HG03159 (cell line): ENCODE data around the gene TEX2.

ENCODE experiments used
- ATAC-seq: cut with Tn5 transposase; IDR thresholded peaks from one replicate; pipeline ENCODE4 v1.9.1; 2021; ENCODE audit warnings: mild to moderate bottlenecking, moderate library complexity; ENCODE audit not compliant: unreplicated experiment

TEX2 gene

GRCh38 chr17:64263000-64263766 is at the start of gene TEX2:
TSS of gene TEX2 (minus strand) at chr17:64263260. CDS start at chr17:64214217, 49,043 bp downstream.
- peak; percentile 76 for ATAC-seq

- ATAC-seq = no peak
Observed at GRCh38 chr17:64309710-64310109, 46.6 kb upstream of the TEX2 start.

GRCh38 chr17:64309021-64309420 is 46.0 kb upstream of the TEX2 start:
- no peak for ATAC-seq

- ATAC-seq = no peak
Observed at GRCh38 chr17:64306850-64307463, 43.9 kb upstream of the TEX2 start.

GRCh38 chr17:64304551-64304950 is 41.5 kb upstream of the TEX2 start:
- no peak for ATAC-seq

GRCh38 chr17:64300699-64300965 is 37.6 kb upstream of the TEX2 start:
- ATAC-seq = no peak

- ATAC-seq = no peak
Observed at GRCh38 chr17:64297467-64298088, 34.5 kb upstream of the TEX2 start.

GRCh38 chr17:64296246-64296645 is 33.2 kb upstream of the TEX2 start:
- no peak for ATAC-seq

- no peak for ATAC-seq
Observed at GRCh38 chr17:64295146-64295545, 32.1 kb upstream of the TEX2 start.

GRCh38 chr17:64291268-64291851 is 28.3 kb upstream of the TEX2 start:
- no peak for ATAC-seq

GRCh38 chr17:64289741-64290141 is 26.7 kb upstream of the TEX2 start:
- ATAC-seq = no peak

- ATAC-seq = no peak
Observed at GRCh38 chr17:64282753-64283080, 19.7 kb upstream of the TEX2 start.

- ATAC-seq = no peak
Observed at GRCh38 chr17:64281962-64282752, 19.1 kb upstream of the TEX2 start.

GRCh38 chr17:64278614-64279013 is 15.6 kb upstream of the TEX2 start:
- ATAC-seq = no peak

- no peak for ATAC-seq
Observed at GRCh38 chr17:64277831-64278562, 14.9 kb upstream of the TEX2 start.

- ATAC-seq = no peak
Observed at GRCh38 chr17:64276961-64277505, 14.0 kb upstream of the TEX2 start.

GRCh38 chr17:64275016-64275415 is 12.0 kb upstream of the TEX2 start:
- no peak for ATAC-seq

- no peak for ATAC-seq
Observed at GRCh38 chr17:64273006-64273405, 9.9 kb upstream of the TEX2 start.

GRCh38 chr17:64270885-64271284 is 7.8 kb upstream of the TEX2 start:
- ATAC-seq = no peak
